ENCODE measurements around the gene DERA. TPM values are rescaled to one million over a fixed set of nuclear protein-coding genes. Genes with fewer than 3 reads are reported as not detected.
A peak's percentile ranks its signal among the peaks of the same experiment; 100 is the strongest.

Gene DERA
- total RNA-seq, 1 donor: 47.4 TPM

- peak; percentile 58 for DNase-seq (ENCODE audit: insufficient read length, low spot score, missing footprints)
- no peaks in the 10 kb centered on the region for H3K36me3 ChIP-seq (ENCODE audit: insufficient read depth, low read length)
Measured at GRCh38 chr12:16074894-16075293, 163.8 kb downstream of the DERA start.

GRCh38 chr12:16075887-16076286 lies 164.8 kb downstream of the DERA start:
- no peaks in the 10 kb centered on the region for H3K4me1 ChIP-seq (ENCODE audit: insufficient read depth, low read length)
- H2AFZ ChIP-seq (ENCODE audit: low read length): no peak overlapping the region
- no peak for TF ChIP-seq CTCF (IDR thresholded peaks at IDR 0.05; ENCODE audit: extremely low read depth, low read depth, low read length)
- no peak for DNase-seq (ENCODE audit: insufficient read length, low spot score, missing footprints)
- no peak overlapping the region for H3K4me2 ChIP-seq (ENCODE audit: insufficient read depth, low read length)
- no peaks in the 10 kb centered on the region for H3K36me3 ChIP-seq (ENCODE audit: insufficient read depth, low read length)
- no peak overlapping the region for H3K27ac ChIP-seq (ENCODE audit: low read depth, low read length)
- no peaks in the 10 kb centered on the region for H4K20me1 ChIP-seq (ENCODE audit: insufficient read depth, low read length)
- no peak overlapping the region for H3K4me3 ChIP-seq (ENCODE audit: insufficient read depth, low read length)
- H3K27me3 ChIP-seq (ENCODE audit: insufficient read depth, low read length): no peaks in the 10 kb centered on the region
- no peaks in the 10 kb centered on the region for H3K9me3 ChIP-seq (ENCODE audit: low read depth, low read length)
- H3K79me2 ChIP-seq (ENCODE audit: insufficient read depth, low read length): no peaks in the 10 kb centered on the region

More at GRCh38 chr12:16074894-16075293, 163.8 kb downstream of the DERA start:
- Histone ChIP-seq H3K27me3 (ENCODE audit: insufficient read depth, low read length) (no peaks in the 10 kb centered on the region), H3K4me2 (ENCODE audit: insufficient read depth, low read length) (no peak overlapping the region), H3K9me3 (ENCODE audit: low read depth, low read length) (no peaks in the 10 kb centered on the region), H4K20me1 (ENCODE audit: insufficient read depth, low read length) (no peaks in the 10 kb centered on the region), H3K79me2 (ENCODE audit: insufficient read depth, low read length) (no peaks in the 10 kb centered on the region), H3K4me1 (ENCODE audit: insufficient read depth, low read length) (no peaks in the 10 kb centered on the region), H3K4me3 (ENCODE audit: insufficient read depth, low read length) (no peak overlapping the region), H2AFZ (ENCODE audit: low read length) (no peak overlapping the region), H3K27ac (ENCODE audit: low read depth, low read length) (no peak overlapping the region)
- no peak for TF ChIP-seq CTCF (IDR thresholded peaks at IDR 0.05; ENCODE audit: extremely low read depth, low read depth, low read length)

GRCh38 chr12:16076557-16076956 lies 165.4 kb downstream of the DERA start:
- Histone ChIP-seq H3K27me3 (ENCODE audit: insufficient read depth, low read length) (no peaks in the 10 kb centered on the region), H3K79me2 (ENCODE audit: insufficient read depth, low read length) (no peaks in the 10 kb centered on the region), H3K27ac (ENCODE audit: low read depth, low read length) (no peak overlapping the region), H3K4me2 (ENCODE audit: insufficient read depth, low read length) (no peak overlapping the region), H3K4me1 (ENCODE audit: insufficient read depth, low read length) (no peaks in the 10 kb centered on the region), H4K20me1 (ENCODE audit: insufficient read depth, low read length) (no peaks in the 10 kb centered on the region), H3K4me3 (ENCODE audit: insufficient read depth, low read length) (no peak overlapping the region), H2AFZ (ENCODE audit: low read length) (peak overlapping the region; percentile 27), H3K36me3 (ENCODE audit: insufficient read depth, low read length) (no peaks in the 10 kb centered on the region), H3K9me3 (ENCODE audit: low read depth, low read length) (no peaks in the 10 kb centered on the region)
- peak; percentile 57 for TF ChIP-seq CTCF (IDR thresholded peaks at IDR 0.05; ENCODE audit: extremely low read depth, low read depth, low read length)
- DNase-seq (ENCODE audit: insufficient read length, low spot score, missing footprints): peak; percentile 18

- Histone ChIP-seq H3K4me2 (ENCODE audit: insufficient read depth, low read length) (no peak overlapping the region), H3K79me2 (ENCODE audit: insufficient read depth, low read length) (no peaks in the 10 kb centered on the region), H3K9me3 (ENCODE audit: low read depth, low read length) (no peaks in the 10 kb centered on the region), H3K36me3 (ENCODE audit: insufficient read depth, low read length) (no peaks in the 10 kb centered on the region), H3K4me1 (ENCODE audit: insufficient read depth, low read length) (no peaks in the 10 kb centered on the region), H3K27me3 (ENCODE audit: insufficient read depth, low read length) (no peaks in the 10 kb centered on the region), H3K27ac (ENCODE audit: low read depth, low read length) (no peak overlapping the region), H3K4me3 (ENCODE audit: insufficient read depth, low read length) (no peak overlapping the region), H2AFZ (ENCODE audit: low read length) (peak overlapping the region; percentile 27), H4K20me1 (ENCODE audit: insufficient read depth, low read length) (no peaks in the 10 kb centered on the region)
- TF ChIP-seq CTCF (IDR thresholded peaks at IDR 0.05; ENCODE audit: extremely low read depth, low read depth, low read length): no peak
- no peak for DNase-seq (ENCODE audit: insufficient read length, low spot score, missing footprints)
Measured at GRCh38 chr12:16076970-16077522, 165.9 kb downstream of the DERA start.
